CD4-positive, alpha-beta T cell treated with Interleukin-21 for 1 hour (primary cell): ENCODE measurements around the gene TUBB2A.

Source experiments
- DNase-seq: peaks from one replicate; pipeline ENCODE4 v3.0.0-alpha.2; 2020

TUBB2A gene

GRCh38 chr6:3117912-3118352 is 39.4 kb downstream of the TUBB2A start:
- DNase-seq: no peak

- no peak for DNase-seq
Measured at GRCh38 chr6:3114377-3114776, 43.0 kb downstream of the TUBB2A start.

GRCh38 chr6:3109761-3110160 is 47.6 kb downstream of the TUBB2A start:
- no peak for DNase-seq

- DNase-seq: no peak
Measured at GRCh38 chr6:3108746-3109414, 48.5 kb downstream of the TUBB2A start.
